ENCODE data around the gene DISP2.

The DISP2 gene, protein sequence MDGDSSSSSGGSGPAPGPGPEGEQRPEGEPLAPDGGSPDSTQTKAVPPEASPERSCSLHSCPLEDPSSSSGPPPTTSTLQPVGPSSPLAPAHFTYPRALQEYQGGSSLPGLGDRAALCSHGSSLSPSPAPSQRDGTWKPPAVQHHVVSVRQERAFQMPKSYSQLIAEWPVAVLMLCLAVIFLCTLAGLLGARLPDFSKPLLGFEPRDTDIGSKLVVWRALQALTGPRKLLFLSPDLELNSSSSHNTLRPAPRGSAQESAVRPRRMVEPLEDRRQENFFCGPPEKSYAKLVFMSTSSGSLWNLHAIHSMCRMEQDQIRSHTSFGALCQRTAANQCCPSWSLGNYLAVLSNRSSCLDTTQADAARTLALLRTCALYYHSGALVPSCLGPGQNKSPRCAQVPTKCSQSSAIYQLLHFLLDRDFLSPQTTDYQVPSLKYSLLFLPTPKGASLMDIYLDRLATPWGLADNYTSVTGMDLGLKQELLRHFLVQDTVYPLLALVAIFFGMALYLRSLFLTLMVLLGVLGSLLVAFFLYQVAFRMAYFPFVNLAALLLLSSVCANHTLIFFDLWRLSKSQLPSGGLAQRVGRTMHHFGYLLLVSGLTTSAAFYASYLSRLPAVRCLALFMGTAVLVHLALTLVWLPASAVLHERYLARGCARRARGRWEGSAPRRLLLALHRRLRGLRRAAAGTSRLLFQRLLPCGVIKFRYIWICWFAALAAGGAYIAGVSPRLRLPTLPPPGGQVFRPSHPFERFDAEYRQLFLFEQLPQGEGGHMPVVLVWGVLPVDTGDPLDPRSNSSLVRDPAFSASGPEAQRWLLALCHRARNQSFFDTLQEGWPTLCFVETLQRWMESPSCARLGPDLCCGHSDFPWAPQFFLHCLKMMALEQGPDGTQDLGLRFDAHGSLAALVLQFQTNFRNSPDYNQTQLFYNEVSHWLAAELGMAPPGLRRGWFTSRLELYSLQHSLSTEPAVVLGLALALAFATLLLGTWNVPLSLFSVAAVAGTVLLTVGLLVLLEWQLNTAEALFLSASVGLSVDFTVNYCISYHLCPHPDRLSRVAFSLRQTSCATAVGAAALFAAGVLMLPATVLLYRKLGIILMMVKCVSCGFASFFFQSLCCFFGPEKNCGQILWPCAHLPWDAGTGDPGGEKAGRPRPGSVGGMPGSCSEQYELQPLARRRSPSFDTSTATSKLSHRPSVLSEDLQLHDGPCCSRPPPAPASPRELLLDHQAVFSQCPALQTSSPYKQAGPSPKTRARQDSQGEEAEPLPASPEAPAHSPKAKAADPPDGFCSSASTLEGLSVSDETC (N-terminal part only)

DNA sequence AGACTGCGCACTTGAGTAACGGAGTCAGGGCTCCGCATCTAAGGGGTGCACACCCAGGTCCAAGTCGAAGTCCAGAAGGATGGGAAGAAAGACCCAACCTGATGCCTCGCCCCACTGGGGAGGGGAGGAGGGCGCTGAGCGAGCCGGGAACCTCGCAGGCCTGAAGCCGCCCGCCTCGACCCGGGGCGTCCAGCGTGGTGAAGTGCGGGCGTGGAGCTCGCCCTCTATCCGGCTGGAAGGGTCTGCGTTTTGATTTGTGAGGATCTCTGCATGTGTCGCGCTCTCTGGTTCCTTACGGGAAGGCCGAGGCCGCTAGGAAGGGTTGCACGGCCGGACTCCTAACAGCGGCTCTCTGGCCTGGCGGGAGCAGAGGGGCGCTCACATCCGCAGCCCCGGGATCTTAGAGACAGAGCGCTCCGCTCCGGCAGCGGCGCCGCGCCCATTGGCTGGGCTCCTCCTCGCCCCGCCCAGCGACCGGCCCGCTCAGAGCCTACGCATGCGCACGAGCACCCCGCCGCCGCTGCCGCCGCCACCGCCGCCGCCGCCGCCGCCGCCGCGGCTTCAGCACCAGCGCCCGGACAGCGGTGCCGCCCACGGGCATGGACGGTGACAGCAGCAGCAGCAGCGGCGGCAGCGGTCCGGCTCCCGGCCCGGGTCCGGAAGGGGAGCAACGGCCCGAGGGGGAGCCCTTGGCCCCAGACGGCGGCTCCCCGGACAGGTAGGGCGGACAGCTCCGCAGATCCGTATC, at the start of gene DISP2:
DISP2 (plus strand) TSS at position 497 of the 748 bp plus-strand sequence; CDS start at position 600, 103 bp downstream.
- TF ChIP-seq CTCF (conservative IDR thresholded peaks at IDR 0.05) (no peak), ZFX (IDR thresholded peaks at IDR 0.05) (no peak)
- H3K27ac ChIP-seq: peak within 1 kb of the TSS; percentile 34

DNA sequence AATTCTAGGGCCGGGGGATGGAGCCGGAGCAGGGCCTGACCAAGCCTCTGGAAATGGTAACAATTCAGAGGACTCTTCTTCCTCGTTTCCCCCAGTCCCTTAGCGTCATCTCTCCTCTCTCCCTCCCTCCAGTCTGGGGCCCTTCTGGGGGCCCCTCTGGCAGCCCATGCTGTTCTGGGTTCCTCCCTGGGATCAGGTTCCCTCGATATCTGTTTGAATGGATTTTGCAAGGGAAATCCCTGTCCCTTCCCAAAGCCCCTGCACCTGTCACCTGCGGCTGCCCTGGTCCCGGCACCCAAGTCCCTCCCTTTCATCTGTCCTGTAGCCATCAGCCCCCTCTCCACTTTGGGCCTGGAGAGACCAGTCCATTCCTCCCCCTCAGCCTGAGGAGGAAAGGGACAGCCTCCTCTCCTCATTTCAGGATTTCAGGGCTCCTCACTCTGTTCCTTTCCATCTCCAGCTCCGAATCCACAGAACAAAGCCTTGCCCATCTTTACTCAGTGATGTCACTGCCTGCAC, 48.6 kb upstream of the DISP2 start:
- H3K27ac ChIP-seq: no peak overlapping the region
- TF ChIP-seq CTCF (conservative IDR thresholded peaks at IDR 0.05): no peak
- no peak for TF ChIP-seq ZFX (IDR thresholded peaks at IDR 0.05)

GRCh38 chr15:40310001-40310959, 47.7 kb upstream of the DISP2 start:
- no peak overlapping the region for H3K27ac ChIP-seq
- TF ChIP-seq CTCF (conservative IDR thresholded peaks at IDR 0.05): peak; percentile 86
- TF ChIP-seq ZFX (IDR thresholded peaks at IDR 0.05): no peak

GRCh38 chr15:40310993-40311392, 47.0 kb upstream of the DISP2 start:
- H3K27ac ChIP-seq: no peak overlapping the region
- no peak for TF ChIP-seq ZFX (IDR thresholded peaks at IDR 0.05)

GRCh38 chr15:40312370-40313158, 45.5 kb upstream of the DISP2 start:
- TF ChIP-seq ZFX (IDR thresholded peaks at IDR 0.05) (no peak), CTCF (conservative IDR thresholded peaks at IDR 0.05) (no peak)
- H3K27ac ChIP-seq: no peak overlapping the region

Measured in C4-2B (cell line).